ENCODE data around the gene TMEM272.

The TMEM272 gene

DNA sequence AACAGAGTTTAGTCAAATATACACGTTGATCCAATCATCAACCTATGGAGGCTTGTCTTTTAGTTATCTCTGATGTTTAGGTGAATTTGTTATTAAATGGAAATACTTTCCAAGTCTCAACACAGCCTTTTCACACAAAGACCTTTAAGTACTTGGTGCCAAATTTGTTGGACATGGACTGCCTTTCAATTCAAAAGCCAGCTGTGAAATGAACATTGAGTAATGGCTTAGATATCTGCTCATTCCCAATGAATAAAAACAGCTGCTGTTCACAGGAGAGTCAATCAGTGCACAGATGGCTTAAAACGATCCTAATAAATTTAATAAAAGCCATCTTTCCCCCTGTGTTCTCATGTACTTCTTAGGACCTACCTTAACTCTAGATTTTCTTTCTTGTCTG, 21.1 kb downstream of the TMEM272 start:
- Histone ChIP-seq H3K27me3 (ENCODE audit: insufficient read depth, insufficient read length) (no peaks in the 10 kb centered on the region), H3K4me3 (ENCODE audit: insufficient read length, low read depth) (no peak overlapping the region), H3K9me3 (ENCODE audit: insufficient read depth, low read length) (no peaks in the 10 kb centered on the region), H3K4me1 (ENCODE audit: insufficient read depth, insufficient read length) (peaks cover 2% of the 10 kb centered on the region), H3K9ac (ENCODE audit: insufficient read length, low read depth) (no peak overlapping the region), H3K36me3 (ENCODE audit: insufficient read depth, insufficient read length, low read length) (no peaks in the 10 kb centered on the region)
- TF ChIP-seq SUZ12 (IDR thresholded peaks at IDR 0.05; ENCODE audit: extremely low read depth, insufficient read depth, insufficient read length) (no peak), ZNF274 (IDR thresholded peaks at IDR 0.05; ENCODE audit: low read depth, low read length) (no peak), YY1 (IDR thresholded peaks at IDR 0.05; ENCODE audit: insufficient read depth, insufficient read length) (no peak)
- DNase-seq (ENCODE audit: low read depth, low spot score): no peak

DNA sequence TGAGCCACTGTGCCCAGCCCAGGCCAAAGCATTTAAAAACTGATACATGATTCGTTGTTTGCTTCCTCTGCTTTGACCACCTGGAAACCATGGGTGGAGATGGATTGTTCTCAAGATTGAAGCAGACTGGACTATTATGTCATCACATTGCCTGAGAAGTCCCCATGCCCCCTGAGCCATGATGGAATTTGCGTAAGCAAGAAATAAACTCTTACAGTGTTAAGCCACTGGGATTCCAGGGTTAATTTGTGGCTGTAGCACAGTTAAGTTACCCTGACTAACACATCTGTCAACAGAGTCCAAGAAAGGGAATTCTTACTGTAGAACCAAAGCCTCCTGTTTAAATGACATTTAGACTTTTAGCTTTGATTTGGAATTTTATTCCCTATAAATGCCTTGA, 21.6 kb downstream of the TMEM272 start:
- H3K36me3 ChIP-seq (ENCODE audit: insufficient read depth, insufficient read length, low read length): no peaks in the 10 kb centered on the region
- DNase-seq (ENCODE audit: low read depth, low spot score): no peak
- H3K27me3 ChIP-seq (ENCODE audit: insufficient read depth, insufficient read length): no peaks in the 10 kb centered on the region
- H3K4me3 ChIP-seq (ENCODE audit: insufficient read length, low read depth): no peak overlapping the region
- H3K9ac ChIP-seq (ENCODE audit: insufficient read length, low read depth): no peak overlapping the region
- no peaks in the 10 kb centered on the region for H3K9me3 ChIP-seq (ENCODE audit: insufficient read depth, low read length)
- H3K4me1 ChIP-seq (ENCODE audit: insufficient read depth, insufficient read length): peaks cover 2% of the 10 kb centered on the region
- TF ChIP-seq YY1 (IDR thresholded peaks at IDR 0.05; ENCODE audit: insufficient read depth, insufficient read length) (no peak), SUZ12 (IDR thresholded peaks at IDR 0.05; ENCODE audit: extremely low read depth, insufficient read depth, insufficient read length) (no peak), ZNF274 (IDR thresholded peaks at IDR 0.05; ENCODE audit: low read depth, low read length) (no peak)

DNA sequence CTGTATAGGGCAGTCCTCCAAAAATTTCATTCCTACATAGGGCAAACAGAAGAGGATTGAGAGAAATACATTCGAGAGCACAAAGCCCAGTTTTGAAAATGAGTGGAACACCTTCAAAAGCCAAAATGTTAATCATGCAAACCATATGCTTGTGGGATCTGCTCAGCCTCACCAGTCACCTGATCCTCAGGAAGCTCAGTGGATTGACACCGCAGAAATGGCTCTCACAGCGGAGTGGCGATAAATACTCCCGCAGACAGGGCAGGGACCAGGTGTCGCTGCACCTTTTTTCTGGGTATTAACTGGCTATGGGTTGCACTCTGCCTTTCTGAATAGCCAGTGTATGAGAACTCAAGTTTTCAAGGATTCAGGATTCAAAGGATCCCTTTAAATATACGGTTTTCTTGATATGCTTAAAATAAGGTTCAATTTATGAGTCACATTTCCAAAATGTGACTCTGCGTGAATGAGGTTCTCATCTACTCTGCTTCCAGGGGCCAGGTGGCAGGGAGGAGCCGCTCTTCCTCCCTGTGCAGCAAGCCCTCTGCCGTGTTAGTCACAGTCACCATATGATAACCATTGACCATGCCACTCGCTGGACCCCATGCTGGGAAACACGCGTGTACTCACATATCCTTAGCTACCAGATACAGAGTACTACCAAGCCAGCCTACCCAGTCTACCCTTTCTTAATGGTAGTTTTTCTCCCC, 22.7 kb downstream of the TMEM272 start:
- H3K36me3 ChIP-seq (ENCODE audit: insufficient read depth, insufficient read length, low read length): no peaks in the 10 kb centered on the region
- no peaks in the 10 kb centered on the region for H3K9me3 ChIP-seq (ENCODE audit: insufficient read depth, low read length)
- H3K4me1 ChIP-seq (ENCODE audit: insufficient read depth, insufficient read length): peaks cover 2% of the 10 kb centered on the region
- H3K9ac ChIP-seq (ENCODE audit: insufficient read length, low read depth): no peak overlapping the region
- no peak for TF ChIP-seq ZNF274 (IDR thresholded peaks at IDR 0.05; ENCODE audit: low read depth, low read length)
- no peaks in the 10 kb centered on the region for H3K27me3 ChIP-seq (ENCODE audit: insufficient read depth, insufficient read length)
- DNase-seq (ENCODE audit: low read depth, low spot score): no peak
- no peak overlapping the region for H3K4me3 ChIP-seq (ENCODE audit: insufficient read length, low read depth)

DNA sequence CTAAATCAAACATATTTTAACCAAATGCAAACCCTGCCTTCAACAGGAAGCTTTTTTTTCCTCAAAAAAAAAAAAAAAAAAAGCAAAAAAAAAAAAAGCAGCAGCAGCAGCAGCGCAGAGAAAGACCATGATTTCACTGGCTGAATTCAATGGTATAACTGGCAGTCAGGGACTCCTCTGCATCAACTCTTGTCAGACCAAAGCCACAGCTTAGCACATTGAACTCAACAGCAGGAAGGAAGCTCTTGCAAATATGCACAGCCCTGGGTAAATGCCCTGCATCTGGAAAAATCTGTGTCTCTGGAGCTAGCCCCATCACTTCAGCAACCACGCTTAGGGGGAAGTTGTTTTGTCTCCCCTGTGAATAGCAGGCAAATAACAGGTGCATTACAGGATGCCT, 23.4 kb downstream of the TMEM272 start:
- Histone ChIP-seq H3K27me3 (ENCODE audit: insufficient read depth, insufficient read length) (no peaks in the 10 kb centered on the region), H3K36me3 (ENCODE audit: insufficient read depth, insufficient read length, low read length) (no peaks in the 10 kb centered on the region), H3K4me1 (ENCODE audit: insufficient read depth, insufficient read length) (peaks cover 2% of the 10 kb centered on the region), H3K9me3 (ENCODE audit: insufficient read depth, low read length) (no peaks in the 10 kb centered on the region), H3K4me3 (ENCODE audit: insufficient read length, low read depth) (no peak overlapping the region), H3K9ac (ENCODE audit: insufficient read length, low read depth) (no peak overlapping the region)
- DNase-seq (ENCODE audit: low read depth, low spot score): no peak
- no peak for TF ChIP-seq ZNF274 (IDR thresholded peaks at IDR 0.05; ENCODE audit: low read depth, low read length)
- TF ChIP-seq SUZ12 (IDR thresholded peaks at IDR 0.05; ENCODE audit: extremely low read depth, insufficient read depth, insufficient read length): no peak
- TF ChIP-seq YY1 (IDR thresholded peaks at IDR 0.05; ENCODE audit: insufficient read depth, insufficient read length): no peak

DNA sequence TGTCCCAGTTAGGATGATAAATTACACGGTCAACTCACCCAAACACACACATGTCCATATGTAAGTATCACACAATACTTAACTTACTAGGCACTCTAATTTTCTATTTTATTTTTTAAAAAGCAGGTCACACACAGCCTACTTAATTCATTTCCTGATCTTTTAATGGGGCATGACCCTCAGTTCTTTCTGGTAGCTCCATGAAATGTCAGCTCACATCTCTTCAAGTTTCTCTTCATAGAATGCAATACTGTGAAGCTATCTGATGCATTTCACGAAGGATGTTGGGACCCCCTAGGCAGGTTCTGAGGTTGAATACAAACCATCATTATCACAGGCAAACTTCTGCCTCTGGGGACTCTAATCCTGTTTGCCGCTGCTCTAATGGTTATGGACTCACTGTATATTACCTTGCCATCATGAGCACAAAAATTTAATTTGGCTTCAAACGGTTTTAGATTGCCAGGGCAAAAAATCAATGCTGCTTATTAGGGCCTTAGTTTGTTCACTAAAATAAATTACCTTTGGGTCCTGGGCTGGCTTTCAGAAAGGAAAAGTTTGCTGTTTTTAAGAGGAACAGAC, 24.9 kb downstream of the TMEM272 start:
- Histone ChIP-seq H3K4me3 (ENCODE audit: insufficient read length, low read depth) (no peak overlapping the region), H3K27me3 (ENCODE audit: insufficient read depth, insufficient read length) (no peaks in the 10 kb centered on the region), H3K36me3 (ENCODE audit: insufficient read depth, insufficient read length, low read length) (no peaks in the 10 kb centered on the region), H3K9me3 (ENCODE audit: insufficient read depth, low read length) (no peaks in the 10 kb centered on the region), H3K4me1 (ENCODE audit: insufficient read depth, insufficient read length) (no peaks in the 10 kb centered on the region), H3K9ac (ENCODE audit: insufficient read length, low read depth) (no peak overlapping the region)
- no peak for DNase-seq (ENCODE audit: low read depth, low spot score)
- no peak for TF ChIP-seq YY1 (IDR thresholded peaks at IDR 0.05; ENCODE audit: insufficient read depth, insufficient read length)
- TF ChIP-seq ZNF274 (IDR thresholded peaks at IDR 0.05; ENCODE audit: low read depth, low read length): no peak
- no peak for TF ChIP-seq SUZ12 (IDR thresholded peaks at IDR 0.05; ENCODE audit: extremely low read depth, insufficient read depth, insufficient read length)

DNA sequence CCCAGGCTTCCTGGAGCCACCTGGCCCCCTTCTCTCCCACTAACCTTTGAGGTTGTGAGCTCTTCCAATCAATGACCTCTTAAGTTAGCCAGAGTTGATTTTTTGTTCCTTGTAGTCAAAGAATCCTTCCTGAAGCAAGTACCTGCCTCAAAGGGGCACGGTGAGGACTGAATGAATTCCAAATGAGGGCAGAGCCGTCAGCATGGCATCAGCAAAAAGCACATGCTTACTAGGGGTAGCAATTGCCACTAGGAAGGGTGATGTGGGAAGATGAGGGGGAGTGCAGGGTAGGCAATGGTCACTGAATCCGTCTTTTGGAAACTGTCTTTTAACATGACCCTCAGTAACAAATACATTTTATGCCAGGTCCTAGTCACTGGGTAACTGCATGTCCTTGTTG, 25.4 kb downstream of the TMEM272 start:
- H3K4me3 ChIP-seq (ENCODE audit: insufficient read length, low read depth): no peak overlapping the region
- H3K9me3 ChIP-seq (ENCODE audit: insufficient read depth, low read length): no peaks in the 10 kb centered on the region
- no peaks in the 10 kb centered on the region for H3K27me3 ChIP-seq (ENCODE audit: insufficient read depth, insufficient read length)
- no peaks in the 10 kb centered on the region for H3K36me3 ChIP-seq (ENCODE audit: insufficient read depth, insufficient read length, low read length)
- DNase-seq (ENCODE audit: low read depth, low spot score): no peak
- H3K9ac ChIP-seq (ENCODE audit: insufficient read length, low read depth): no peak overlapping the region
- no peaks in the 10 kb centered on the region for H3K4me1 ChIP-seq (ENCODE audit: insufficient read depth, insufficient read length)
- no peak for TF ChIP-seq SUZ12 (IDR thresholded peaks at IDR 0.05; ENCODE audit: extremely low read depth, insufficient read depth, insufficient read length)
- TF ChIP-seq YY1 (IDR thresholded peaks at IDR 0.05; ENCODE audit: insufficient read depth, insufficient read length): no peak
- no peak for TF ChIP-seq ZNF274 (IDR thresholded peaks at IDR 0.05; ENCODE audit: low read depth, low read length)

DNA sequence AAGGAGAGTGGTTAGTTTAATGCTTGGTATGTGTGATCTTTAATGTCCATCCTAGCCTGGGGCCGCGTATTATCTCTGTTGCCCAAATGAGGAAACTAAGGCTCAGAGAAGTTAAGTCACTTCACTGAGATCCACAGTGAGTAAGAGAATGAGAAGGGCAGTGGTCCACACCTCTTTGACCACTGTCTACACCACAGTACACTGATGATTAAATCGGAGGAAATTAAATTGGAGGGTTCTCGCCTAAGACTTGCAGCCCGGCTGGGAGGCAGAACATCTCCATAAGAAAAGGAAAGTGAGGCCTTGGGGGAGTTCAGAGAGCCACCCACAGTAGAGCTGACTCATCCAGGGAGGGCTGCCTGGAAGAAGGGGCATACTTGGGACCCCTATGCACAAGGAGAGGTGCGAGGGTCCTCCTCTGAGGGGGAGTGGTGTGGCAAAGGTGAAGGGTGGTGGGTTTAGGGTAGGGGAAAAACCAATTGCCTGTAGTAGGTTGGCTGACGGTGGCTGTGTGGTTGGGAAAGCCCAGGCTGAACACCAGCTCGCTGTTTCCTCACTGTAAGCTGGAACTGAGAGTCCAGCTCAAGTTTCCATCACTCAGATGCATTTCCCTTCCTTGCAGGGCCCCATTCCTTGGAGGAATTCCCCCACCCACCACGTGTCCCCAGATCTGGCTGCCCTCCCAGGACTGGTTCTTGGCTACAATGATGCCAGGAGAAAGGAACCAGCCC, 26.0 kb downstream of the TMEM272 start:
- Histone ChIP-seq H3K36me3 (ENCODE audit: insufficient read depth, insufficient read length, low read length) (no peaks in the 10 kb centered on the region), H3K4me1 (ENCODE audit: insufficient read depth, insufficient read length) (no peaks in the 10 kb centered on the region), H3K9me3 (ENCODE audit: insufficient read depth, low read length) (no peaks in the 10 kb centered on the region), H3K4me3 (ENCODE audit: insufficient read length, low read depth) (no peak overlapping the region), H3K27me3 (ENCODE audit: insufficient read depth, insufficient read length) (no peaks in the 10 kb centered on the region), H3K9ac (ENCODE audit: insufficient read length, low read depth) (no peak overlapping the region)
- TF ChIP-seq SUZ12 (IDR thresholded peaks at IDR 0.05; ENCODE audit: extremely low read depth, insufficient read depth, insufficient read length) (no peak), ZNF274 (IDR thresholded peaks at IDR 0.05; ENCODE audit: low read depth, low read length) (no peak), YY1 (IDR thresholded peaks at IDR 0.05; ENCODE audit: insufficient read depth, insufficient read length) (no peak)
- DNase-seq (ENCODE audit: low read depth, low spot score): no peak

Data from NT2/D1 (cell line).